GM12873 (cell line): ENCODE data around the gene VPS41.
A peak's percentile ranks its signal among the peaks of the same experiment; 100 is the strongest.

Experiments used
- TF ChIP-seq, protein P1 (sequence below): IDR thresholded peaks from 2 replicates; pipeline ENCODE4 v1.5.1; 2012; ENCODE audit warnings: low read depth, mild to moderate bottlenecking, moderate library complexity, low read length, control low read depth; ENCODE audit not compliant: insufficient read depth; ENCODE audit errors: missing control alignments

The VPS41 gene

DNA sequence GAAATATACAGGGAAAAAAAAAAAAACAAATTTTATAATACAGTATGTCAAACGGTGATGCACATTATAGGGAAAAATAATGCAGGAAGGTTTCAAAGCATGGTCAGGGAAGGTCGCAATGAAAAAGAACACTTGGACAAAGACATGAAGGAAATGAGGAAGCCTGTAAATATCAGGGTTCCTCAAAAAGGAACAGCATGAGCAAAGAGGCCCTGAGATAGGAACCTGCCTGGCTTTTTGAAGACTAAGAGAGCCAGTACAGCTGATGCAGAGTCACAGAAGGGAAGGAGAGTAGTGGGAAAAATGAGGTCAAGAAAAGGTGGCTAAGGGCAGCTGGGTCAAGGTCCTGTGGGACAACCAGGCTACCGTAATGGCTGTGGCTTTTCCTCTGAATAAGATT is 1.9 kb downstream of the VPS41 start:
- TF ChIP-seq, protein P1, sequence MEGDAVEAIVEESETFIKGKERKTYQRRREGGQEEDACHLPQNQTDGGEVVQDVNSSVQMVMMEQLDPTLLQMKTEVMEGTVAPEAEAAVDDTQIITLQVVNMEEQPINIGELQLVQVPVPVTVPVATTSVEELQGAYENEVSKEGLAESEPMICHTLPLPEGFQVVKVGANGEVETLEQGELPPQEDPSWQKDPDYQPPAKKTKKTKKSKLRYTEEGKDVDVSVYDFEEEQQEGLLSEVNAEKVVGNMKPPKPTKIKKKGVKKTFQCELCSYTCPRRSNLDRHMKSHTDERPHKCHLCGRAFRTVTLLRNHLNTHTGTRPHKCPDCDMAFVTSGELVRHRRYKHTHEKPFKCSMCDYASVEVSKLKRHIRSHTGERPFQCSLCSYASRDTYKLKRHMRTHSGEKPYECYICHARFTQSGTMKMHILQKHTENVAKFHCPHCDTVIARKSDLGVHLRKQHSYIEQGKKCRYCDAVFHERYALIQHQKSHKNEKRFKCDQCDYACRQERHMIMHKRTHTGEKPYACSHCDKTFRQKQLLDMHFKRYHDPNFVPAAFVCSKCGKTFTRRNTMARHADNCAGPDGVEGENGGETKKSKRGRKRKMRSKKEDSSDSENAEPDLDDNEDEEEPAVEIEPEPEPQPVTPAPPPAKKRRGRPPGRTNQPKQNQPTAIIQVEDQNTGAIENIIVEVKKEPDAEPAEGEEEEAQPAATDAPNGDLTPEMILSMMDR = no peak

DNA sequence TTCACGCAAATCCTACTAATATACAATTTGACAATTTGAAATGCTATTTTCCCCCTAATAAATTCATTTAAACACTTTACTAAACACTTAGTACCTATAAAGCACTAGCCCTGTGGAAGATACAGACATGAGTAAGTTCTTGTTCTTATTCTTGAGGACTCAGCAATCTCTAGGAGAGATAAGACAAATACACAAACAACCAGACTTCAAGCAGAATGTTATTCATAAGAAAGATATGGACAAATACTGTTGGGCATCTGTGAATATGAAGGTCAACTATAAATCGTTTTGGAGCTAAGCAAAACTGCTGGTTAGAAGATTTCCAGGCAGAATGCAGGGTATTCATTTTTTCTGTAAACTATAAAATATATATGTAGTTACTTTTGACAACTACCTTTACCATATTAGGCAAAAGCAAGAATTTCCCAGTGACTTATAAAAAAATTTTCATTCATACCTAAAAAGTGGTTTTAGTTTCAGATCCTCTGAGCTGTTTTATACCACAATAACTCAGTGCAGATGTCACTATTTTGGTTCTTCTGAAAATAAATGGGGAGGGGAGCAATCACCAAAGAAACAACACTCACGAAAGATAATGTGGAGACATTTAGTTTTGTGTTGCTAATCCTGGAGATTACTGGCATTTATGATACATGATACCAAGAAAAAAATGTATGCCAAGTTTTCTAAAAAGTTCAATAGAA is 3.8 kb downstream of the VPS41 start:
- TF ChIP-seq, protein P1 = no peak

DNA sequence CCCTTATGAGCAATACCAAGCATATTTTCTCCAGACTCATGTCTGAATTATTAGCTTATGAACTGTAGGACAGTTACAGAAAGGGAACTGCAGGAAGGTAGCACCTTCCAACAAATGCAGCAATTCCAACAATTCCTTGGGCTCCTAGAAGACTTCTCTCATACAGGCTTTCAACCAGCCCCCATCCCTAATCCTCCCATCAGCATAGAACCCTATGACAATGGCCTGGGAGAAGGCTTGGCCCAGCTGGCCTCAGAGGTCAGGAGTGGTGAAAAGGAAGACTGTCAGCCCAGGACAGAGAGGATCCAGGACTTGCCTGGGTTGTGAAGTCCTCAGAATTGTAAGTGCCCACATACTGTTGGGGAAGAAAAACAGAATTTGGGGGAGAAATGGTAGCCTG is 5.9 kb downstream of the VPS41 start:
- TF ChIP-seq, protein P1 = no peak

DNA sequence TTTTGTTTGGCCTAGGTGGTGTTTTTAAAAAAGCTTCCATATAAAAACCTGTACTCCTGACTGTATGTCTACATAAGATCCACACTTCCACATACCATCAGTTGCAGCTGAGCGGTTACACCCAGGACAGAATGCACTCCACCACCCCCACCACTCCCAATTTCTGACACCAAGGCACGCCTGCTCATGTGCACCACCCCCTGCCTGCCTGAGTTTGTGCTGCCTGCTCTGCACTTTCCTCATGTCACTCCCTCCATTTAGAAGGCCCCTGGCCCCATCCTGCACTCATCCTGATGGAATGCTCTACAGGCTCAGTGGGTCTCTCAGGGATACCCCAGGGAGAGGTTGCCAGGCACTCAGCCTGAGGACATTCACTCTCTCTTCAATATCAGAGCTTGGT is 6.5 kb downstream of the VPS41 start:
- TF ChIP-seq, protein P1 = no peak

DNA sequence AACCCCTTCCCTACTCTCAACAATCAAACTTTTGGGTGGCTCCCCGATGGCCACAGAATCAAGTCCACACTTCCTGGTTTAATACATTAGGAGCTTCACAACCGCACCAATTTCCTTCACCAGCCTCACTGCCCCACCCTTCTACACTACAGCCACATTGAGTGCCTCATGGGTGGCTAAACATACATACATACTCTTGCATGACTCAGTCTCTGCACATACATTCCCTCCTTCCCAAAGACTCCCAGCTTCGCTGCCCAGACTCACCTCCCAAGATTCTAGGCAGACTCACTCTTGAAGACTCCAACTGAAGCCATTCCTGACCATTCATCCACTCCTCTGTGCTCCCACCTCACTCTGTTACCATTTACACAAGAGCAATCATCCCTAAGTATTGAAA is 15.9 kb downstream of the VPS41 start:
- TF ChIP-seq, protein P1 = no peak

DNA sequence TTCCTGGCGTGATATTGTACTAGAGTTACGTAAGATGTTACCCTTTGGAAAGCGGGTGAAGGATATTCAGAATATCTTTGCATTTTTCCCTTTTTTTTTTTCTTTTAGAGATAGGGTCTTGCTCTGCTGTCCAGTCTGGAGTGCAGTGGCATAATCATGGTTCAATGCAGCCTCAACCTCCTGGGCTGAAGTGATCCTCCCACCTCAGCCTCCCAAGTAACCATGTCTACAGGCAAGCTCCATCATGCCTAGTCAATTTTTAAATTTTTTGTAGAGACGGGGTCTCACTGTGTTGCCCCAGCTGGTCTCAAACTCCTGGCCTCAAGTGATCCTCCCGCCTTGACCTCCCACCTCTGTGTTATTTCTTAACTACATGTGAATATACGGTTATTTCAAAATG is 18.4 kb downstream of the VPS41 start:
- TF ChIP-seq, protein P1 = no peak

DNA sequence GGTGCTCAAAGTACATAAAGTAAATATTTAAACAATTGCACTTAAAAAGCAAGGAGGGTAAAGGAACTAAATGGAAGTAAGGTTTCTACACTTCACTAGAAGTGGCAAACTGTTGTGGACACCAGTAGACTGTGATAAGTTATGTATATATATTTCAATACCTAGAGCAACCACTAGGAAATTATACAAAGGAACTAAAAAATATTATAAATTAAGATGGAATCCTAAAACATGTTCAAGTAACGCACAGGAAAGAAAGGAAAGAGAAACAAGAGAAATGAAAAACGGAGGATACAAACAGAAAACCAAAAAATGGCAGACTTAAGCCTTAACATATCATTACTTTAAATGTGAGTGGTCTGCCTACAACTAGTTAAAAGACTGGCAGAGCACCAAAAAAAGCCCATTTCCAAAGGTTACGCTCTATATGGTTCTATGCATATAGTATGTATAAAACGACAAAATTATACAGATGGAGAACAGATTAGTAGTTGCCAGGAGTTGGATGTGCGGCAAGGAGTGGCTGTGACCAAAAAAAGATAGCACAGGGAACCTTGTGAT is 19.0 kb downstream of the VPS41 start:
- TF ChIP-seq, protein P1 = peak; percentile 2
